Keratinocyte (primary cell): Measurements from ENCODE around the gene SGO2.

ENCODE experiments used
- EZH2 ChIP-seq: IDR thresholded peaks from one replicate; pipeline ENCODE4 v1.6.1; 2012; ENCODE audit warnings: inconsistent platforms, mild to moderate bottlenecking, low read length, moderate library complexity
- TF ChIP-seq, protein P1 (sequence below), 3 experiments: IDR thresholded peaks in 1 of 3; conservative IDR thresholded peaks in 1 of 3; optimal IDR thresholded peaks in 1 of 3; 2 replicates in 2 of 3; 3 replicates in 1 of 3; pipeline versions ENCODE3 to v1.5.1; 2011; ENCODE audit warnings: low read length in 3 of 3, mild to moderate bottlenecking in 3 of 3, moderate library complexity in 2 of 3, control low read depth in 1 of 3, inconsistent platforms in 1 of 3; ENCODE audit not compliant: insufficient read depth in 2 of 3; ENCODE audit errors: extremely low read depth in 1 of 3

DNA sequence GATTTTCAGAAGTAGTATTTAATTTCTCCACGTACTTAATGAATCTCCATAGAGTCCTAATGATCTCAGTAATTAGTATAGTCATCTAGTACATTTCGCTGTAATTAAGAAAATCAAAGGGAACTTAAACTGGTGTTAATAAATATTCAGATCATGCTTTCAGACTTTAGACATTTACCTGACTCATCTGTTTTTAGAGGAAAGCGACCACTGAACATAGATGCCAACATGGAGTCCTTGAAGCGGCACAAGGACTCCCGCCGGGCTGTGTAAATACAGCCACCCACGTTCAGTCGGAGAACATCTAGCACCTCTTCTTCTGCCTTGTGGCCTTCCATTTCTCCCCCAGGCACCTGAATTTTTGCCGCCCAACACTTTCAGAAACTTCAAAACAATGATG is 19.3 kb upstream of the SGO2 start:
- TF ChIP-seq, protein P1, sequence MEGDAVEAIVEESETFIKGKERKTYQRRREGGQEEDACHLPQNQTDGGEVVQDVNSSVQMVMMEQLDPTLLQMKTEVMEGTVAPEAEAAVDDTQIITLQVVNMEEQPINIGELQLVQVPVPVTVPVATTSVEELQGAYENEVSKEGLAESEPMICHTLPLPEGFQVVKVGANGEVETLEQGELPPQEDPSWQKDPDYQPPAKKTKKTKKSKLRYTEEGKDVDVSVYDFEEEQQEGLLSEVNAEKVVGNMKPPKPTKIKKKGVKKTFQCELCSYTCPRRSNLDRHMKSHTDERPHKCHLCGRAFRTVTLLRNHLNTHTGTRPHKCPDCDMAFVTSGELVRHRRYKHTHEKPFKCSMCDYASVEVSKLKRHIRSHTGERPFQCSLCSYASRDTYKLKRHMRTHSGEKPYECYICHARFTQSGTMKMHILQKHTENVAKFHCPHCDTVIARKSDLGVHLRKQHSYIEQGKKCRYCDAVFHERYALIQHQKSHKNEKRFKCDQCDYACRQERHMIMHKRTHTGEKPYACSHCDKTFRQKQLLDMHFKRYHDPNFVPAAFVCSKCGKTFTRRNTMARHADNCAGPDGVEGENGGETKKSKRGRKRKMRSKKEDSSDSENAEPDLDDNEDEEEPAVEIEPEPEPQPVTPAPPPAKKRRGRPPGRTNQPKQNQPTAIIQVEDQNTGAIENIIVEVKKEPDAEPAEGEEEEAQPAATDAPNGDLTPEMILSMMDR (optimal IDR thresholded peaks at IDR 0.05 in 1 of 3, IDR thresholded peaks at IDR 0.05 in 1 of 3, conservative IDR thresholded peaks at IDR 0.05 in 1 of 3; ENCODE audit: extremely low read depth in 1 of 3, insufficient read depth in 2 of 3, low read length in 3 of 3) = no peak
- TF ChIP-seq EZH2 = no peak
